ENCODE results near the gene SLC43A2. TPM values are rescaled to one million over a fixed set of nuclear protein-coding genes. Genes with fewer than 3 reads are reported as not detected.
"Not testable (repeated sequence)": the region's sequence is repeated elsewhere in the genome, so short reads cannot be mapped to it uniquely, and the experiment has no call there.

SLC43A2 gene
- total RNA-seq, 4 donors from 2014 or later = 3.6 to 15.6 (median 6.8) TPM

GRCh38 chr17:1533661-1534325, 94.8 kb downstream of the SLC43A2 start:
- H3K4me3 ChIP-seq = no peak overlapping the region
- DNase-seq = no peak
- no peaks in the 10 kb centered on the region for H3K9me3 ChIP-seq
- TF ChIP-seq CTCF (IDR thresholded peaks at IDR 0.05) = no peak
- no peak for TF ChIP-seq POLR2A (IDR thresholded peaks at IDR 0.05)
- no peak overlapping the region for H3K27ac ChIP-seq
- no peaks in the 10 kb centered on the region for H3K4me1 ChIP-seq
- intact Hi-C loops (cut with DNase I; ENCODE audit: low total_unique reads) = no loop called here
- no peaks in the 10 kb centered on the region for H3K27me3 ChIP-seq
- H3K36me3 ChIP-seq = no peaks in the 10 kb centered on the region

- TF ChIP-seq CTCF (IDR thresholded peaks at IDR 0.05) (no peak), POLR2A (IDR thresholded peaks at IDR 0.05) (no peak)
- no peak overlapping the region for H3K4me3 ChIP-seq
- intact Hi-C loops (cut with DNase I; ENCODE audit: low total_unique reads) = no loop called here
- no peaks in the 10 kb centered on the region for H3K4me1 ChIP-seq
- no peaks in the 10 kb centered on the region for H3K27me3 ChIP-seq
- no peak overlapping the region for H3K27ac ChIP-seq
- no peaks in the 10 kb centered on the region for H3K9me3 ChIP-seq
- no peak for DNase-seq
- no peaks in the 10 kb centered on the region for H3K36me3 ChIP-seq
Observed at GRCh38 chr17:1532836-1533602, 95.6 kb downstream of the SLC43A2 start.

DNA sequence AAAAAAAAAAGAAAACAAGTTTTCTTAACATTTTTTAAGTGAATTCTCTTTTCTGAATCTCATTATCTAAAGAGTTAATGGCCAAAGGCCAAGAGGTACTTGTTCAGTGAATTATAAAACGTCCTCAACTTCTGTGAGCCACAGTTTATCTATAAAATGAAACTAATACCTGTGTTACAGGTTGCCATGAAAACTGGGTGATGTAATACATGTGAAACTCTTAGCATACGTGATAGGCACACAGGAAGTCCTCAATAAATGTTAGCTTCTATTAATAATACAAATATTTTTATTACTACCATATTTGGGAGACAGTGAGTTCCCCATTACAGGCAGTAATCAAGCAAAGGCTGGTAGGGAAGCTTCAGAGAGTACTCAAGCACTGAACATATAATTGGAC, 98.8 kb downstream of the SLC43A2 start:
- Histone ChIP-seq H3K36me3 (no peaks in the 10 kb centered on the region), H3K27me3 (no peaks in the 10 kb centered on the region), H3K27ac (no peak overlapping the region), H3K4me3 (no peak overlapping the region), H3K9me3 (no peaks in the 10 kb centered on the region), H3K4me1 (no peaks in the 10 kb centered on the region)
- DNase-seq = no peak
- intact Hi-C loops (cut with DNase I; ENCODE audit: low total_unique reads) = no loop called here
- TF ChIP-seq POLR2A (IDR thresholded peaks at IDR 0.05) (no peak), CTCF (IDR thresholded peaks at IDR 0.05) (no peak)

GRCh38 chr17:1526876-1527275, 101.8 kb downstream of the SLC43A2 start:
- intact Hi-C loops (cut with DNase I; ENCODE audit: low total_unique reads) = not testable (repeated sequence)

GRCh38 chr17:1522626-1523025, 106.0 kb downstream of the SLC43A2 start:
- Histone ChIP-seq H3K4me3 (no peak overlapping the region), H3K4me1 (peaks cover 0 to 2% of the 10 kb centered on the region in 2 donors), H3K36me3 (no peaks in the 10 kb centered on the region), H3K9me3 (no peaks in the 10 kb centered on the region), H3K27ac (no peak overlapping the region), H3K27me3 (no peaks in the 10 kb centered on the region)
- DNase-seq = no peak
- intact Hi-C loops (cut with DNase I; ENCODE audit: low total_unique reads) = no loop called here
- TF ChIP-seq POLR2A (IDR thresholded peaks at IDR 0.05) (no peak), CTCF (IDR thresholded peaks at IDR 0.05) (no peak)

More at GRCh38 chr17:1526876-1527275, 101.8 kb downstream of the SLC43A2 start:
- not testable (repeated sequence) for H3K36me3 ChIP-seq, H3K4me1 ChIP-seq, H3K27me3 ChIP-seq, H3K9me3 ChIP-seq, H3K4me3 ChIP-seq, DNase-seq, H3K27ac ChIP-seq
